ENCODE measurements around the gene GNB3.

GNB3 gene

GRCh38 chr12:6817662-6818157 lies 23.0 kb upstream of the GNB3 start:
- ATAC-seq, result no peak
- TF ChIP-seq POU6F1 (CRISPR knock-in tag; IDR thresholded peaks at IDR 0.05; ENCODE audit: borderline replicate concordance, low read depth), result no peak
- TF ChIP-seq RARB (CRISPR knock-in tag; IDR thresholded peaks at IDR 0.05), result no peak
- no peak for TF ChIP-seq CSRNP3 (CRISPR knock-in tag; IDR thresholded peaks at IDR 0.05)
- no peak for TF ChIP-seq PPARA (CRISPR knock-in tag; IDR thresholded peaks at IDR 0.05; ENCODE audit: borderline replicate concordance)
- TF ChIP-seq OSR1 (CRISPR knock-in tag; IDR thresholded peaks at IDR 0.05), result no peak
- no peak for TF ChIP-seq GLIS3 (CRISPR knock-in tag; IDR thresholded peaks at IDR 0.05)

GRCh38 chr12:6818222-6818621 lies 22.5 kb upstream of the GNB3 start:
- TF ChIP-seq ESRRG (CRISPR knock-in tag; IDR thresholded peaks at IDR 0.05) (no peak), POU6F1 (CRISPR knock-in tag; IDR thresholded peaks at IDR 0.05; ENCODE audit: borderline replicate concordance, low read depth) (no peak), CSDC2 (CRISPR knock-in tag; IDR thresholded peaks at IDR 0.05) (no peak), OSR1 (CRISPR knock-in tag; IDR thresholded peaks at IDR 0.05) (no peak), ARNTL (CRISPR knock-in tag; IDR thresholded peaks at IDR 0.05; ENCODE audit: borderline replicate concordance, low read depth) (no peak), GLIS3 (CRISPR knock-in tag; IDR thresholded peaks at IDR 0.05) (no peak), TCF4 (CRISPR knock-in tag; IDR thresholded peaks at IDR 0.05; ENCODE audit: borderline replicate concordance) (no peak), RARB (CRISPR knock-in tag; IDR thresholded peaks at IDR 0.05) (no peak), TOX (CRISPR knock-in tag; IDR thresholded peaks at IDR 0.05; ENCODE audit: borderline replicate concordance) (no peak), ZNF565 (CRISPR knock-in tag; conservative IDR thresholded peaks at IDR 0.05; ENCODE audit: low read depth) (no peak), CSRNP3 (CRISPR knock-in tag; IDR thresholded peaks at IDR 0.05) (no peak)
- no peak for ATAC-seq

- ATAC-seq, result no peak
- TF ChIP-seq ZFP30 (CRISPR knock-in tag; IDR thresholded peaks at IDR 0.05), result no peak
- TF ChIP-seq CREB5 (CRISPR knock-in tag; IDR thresholded peaks at IDR 0.05; ENCODE audit: low read depth), result no peak
- no peak for TF ChIP-seq ZNF70 (CRISPR knock-in tag; IDR thresholded peaks at IDR 0.05)
Measured at GRCh38 chr12:6818645-6819044, 22.1 kb upstream of the GNB3 start.

GRCh38 chr12:6819106-6820030 lies 21.4 kb upstream of the GNB3 start:
- no peak for ATAC-seq
- TF ChIP-seq ESRRG (CRISPR knock-in tag; IDR thresholded peaks at IDR 0.05) (no peak), PPARA (CRISPR knock-in tag; IDR thresholded peaks at IDR 0.05; ENCODE audit: borderline replicate concordance) (no peak), TOX (CRISPR knock-in tag; IDR thresholded peaks at IDR 0.05; ENCODE audit: borderline replicate concordance) (no peak), ZNF565 (CRISPR knock-in tag; conservative IDR thresholded peaks at IDR 0.05; ENCODE audit: low read depth) (no peak), ZFP30 (CRISPR knock-in tag; IDR thresholded peaks at IDR 0.05) (no peak), ARNTL (CRISPR knock-in tag; IDR thresholded peaks at IDR 0.05; ENCODE audit: borderline replicate concordance, low read depth) (no peak), PATZ1 (CRISPR knock-in tag; IDR thresholded peaks at IDR 0.05; ENCODE audit: borderline replicate concordance) (no peak), ZNF70 (CRISPR knock-in tag; IDR thresholded peaks at IDR 0.05) (no peak), POU6F1 (CRISPR knock-in tag; IDR thresholded peaks at IDR 0.05; ENCODE audit: borderline replicate concordance, low read depth) (no peak), ZFP3 (CRISPR knock-in tag; IDR thresholded peaks at IDR 0.05) (no peak)

All from SK-N-SH treated with all-trans-retinoic acid at 6 μM for 48 hours (cell line).